T-cell (primary cell): ENCODE data around the gene PSMD12. TPM values are rescaled to one million over a fixed set of nuclear protein-coding genes. Genes with fewer than 3 reads are reported as not detected.
"Not testable (repeated sequence)": the region's sequence is repeated elsewhere in the genome, so short reads cannot be mapped to it uniquely, and the experiment has no call there.

Experiments used
- ATAC-seq, 4 experiments: fragments of 200-7000 bp in 3 of 4; fragments of 150-1000 bp in 1 of 4; cut with Tn5 transposase; replicated peaks in 1 of 4; 1 replicate in 3 of 4; 2 replicates in 1 of 4; pipeline ENCODE4 v1.10.0; 2021; ENCODE audit warnings: moderate library complexity in 3 of 4, mild to moderate bottlenecking in 2 of 4, moderate number of reproducible peaks in 1 of 4
- CTCF ChIA-PET, 2 donors: fragments of 300-600 bp; sonication (Branson Sonifier 250); formaldehyde crosslinking; loops; one replicate each; lab custom pipeline; 2022; ENCODE audit warnings: antibody characterized with exemption in 2 of 2; lab: Charles Lee
- POLR2A ChIA-PET, 2 donors: fragments of 300-600 bp; sonication (Branson Sonifier 250); formaldehyde crosslinking; loops; one replicate each; lab custom pipeline; 2022; ENCODE audit warnings: antibody characterized with exemption in 2 of 2; lab: Charles Lee
- DNase-seq, 35 experiments: peaks; one replicate each; pipeline versions ENCODE4 v3.0.0 to v3.0.0-alpha.2; 2013 to 2023
- H3K27ac ChIP-seq: one replicate; pipeline ENCODE4 v1.5.1; 2013; ENCODE audit warnings: low read length
- H3K27me3 ChIP-seq, 2 experiments: replicated peaks in 1 of 2; 1 replicate in 1 of 2; 2 replicates in 1 of 2; pipeline versions ENCODE4 v1.6.1 to v1.7.0; 2013; ENCODE audit warnings: low read length in 1 of 2, mixed read lengths in 1 of 2; ENCODE audit not compliant: control insufficient read depth in 2 of 2, insufficient read depth in 2 of 2; ENCODE audit errors: extremely low read depth in 1 of 2
- H3K36me3 ChIP-seq, 2 donors: 1 replicate in 1 of 2; 2 replicates in 1 of 2; pipeline versions ENCODE4 v1.6.1 to v1.7.0; 2013; ENCODE audit warnings: low read length in 1 of 2; ENCODE audit not compliant: control insufficient read depth in 2 of 2, insufficient read depth in 1 of 2; ENCODE audit errors: extremely low read depth in 1 of 2
- H3K4me1 ChIP-seq, 2 experiments: 1 replicate in 1 of 2; 2 replicates in 1 of 2; pipeline versions ENCODE4 v1.6.1 to v1.7.0; 2013; ENCODE audit warnings: low read length in 2 of 2, mixed read lengths in 1 of 2; ENCODE audit not compliant: insufficient read depth in 2 of 2, control insufficient read depth in 1 of 2; ENCODE audit errors: extremely low read depth in 1 of 2
- H3K4me3 ChIP-seq, 2 donors: 1 replicate in 1 of 2; 2 replicates in 1 of 2; pipeline versions ENCODE4 v1.5.1 to v1.7.0; 2013; ENCODE audit warnings: mild to moderate bottlenecking in 2 of 2, low read length in 1 of 2, moderate library complexity in 1 of 2; ENCODE audit not compliant: control insufficient read depth in 1 of 2; ENCODE audit errors: extremely low read depth in 1 of 2
- H3K9me3 ChIP-seq: 2 replicates; pipeline ENCODE4 v1.7.0; 2013
- H3K27ac Mint-ChIP-seq, 2 donors: one replicate each; pipeline ENCODE4 v1.8.0; 2020 to 2021; ENCODE audit warnings: mild to moderate bottlenecking in 2 of 2, mixed read lengths in 2 of 2
- H3K27me3 Mint-ChIP-seq, 2 donors: one replicate each; pipeline ENCODE4 v1.8.0; 2021 to 2022; ENCODE audit warnings: mixed read lengths in 2 of 2
- H3K36me3 Mint-ChIP-seq: one replicate; pipeline ENCODE4 v1.8.0; 2021; ENCODE audit warnings: mixed read lengths
- H3K4me1 Mint-ChIP-seq, 3 donors: one replicate each; pipeline ENCODE4 v1.8.0; 2020 to 2022; ENCODE audit warnings: mixed read lengths in 3 of 3, mild to moderate bottlenecking in 1 of 3
- H3K4me3 Mint-ChIP-seq, 3 donors: one replicate each; pipeline ENCODE4 v1.8.0; 2020 to 2022; ENCODE audit warnings: mild to moderate bottlenecking in 3 of 3, mixed read lengths in 3 of 3, moderate library complexity in 3 of 3
- H3K9me3 Mint-ChIP-seq, 3 donors: one replicate each; pipeline ENCODE4 v1.8.0; 2020 to 2022; ENCODE audit warnings: mixed read lengths in 3 of 3
- WGBS: methylation state at CpG from one replicate; pipeline ENCODE4 v1.1.5; 2013; ENCODE audit warnings: missing lambda C conversion rate; ENCODE audit not compliant: insufficient coverage; 5-methylcytosine and 5-hydroxymethylcytosine counted together
- total RNA-seq, 35 experiments: library from RNA in 6 of 35; stranded (reverse) in 6 of 35; fragments of 120-200 nt in 1 of 35; gene quantifications; one replicate each; pipeline versions ENCODE4 v1.2.1 to v1.2.4 and lab custom pipeline; 2013 to 2026

Gene PSMD12
- total RNA-seq, 5 donors from 2014 or later (not counting 1 experiment from before 2014, with no cell fraction given): 28.1 to 49.9 (median 37.7) TPM

- H3K36me3 ChIP-seq: peaks cover 5 to 34% of the 10 kb centered on the region in 2 donors
- H3K27me3 ChIP-seq, H3K9me3 Mint-ChIP-seq, H3K4me3 Mint-ChIP-seq, DNase-seq, H3K4me1 Mint-ChIP-seq, H3K27ac ChIP-seq, H3K27ac Mint-ChIP-seq, H3K4me3 ChIP-seq, ATAC-seq, H3K9me3 ChIP-seq, H3K4me1 ChIP-seq, H3K27me3 Mint-ChIP-seq: not testable (repeated sequence)
- H3K36me3 Mint-ChIP-seq: peaks cover 33% of the 10 kb centered on the region
- no CpG with 5 or more reads among the region's 7 CpGs for WGBS
- ChIA-PET CTCF (interaction anchor here (0.6 to 1.8 kb wide), 2 partner anchors 117 to 185 kb away, joined by 9 to 10 read pairs; no protein-coding TSS in a partner anchor), POLR2A (interaction anchor here in 1 of 2 donors (0.6 to 0.7 kb wide), 2 partner anchors 352 to 1117 kb away, joined by 3 to 4 read pairs; no protein-coding TSS in a partner anchor)
Observed at GRCh38 chr17:67338353-67338752, 28.0 kb downstream of the PSMD12 start.

GRCh38 chr17:67336859-67337258 is 29.5 kb downstream of the PSMD12 start:
- Histone ChIP-seq H3K9me3 (no peaks in the 10 kb centered on the region), H3K4me3 (no peak overlapping the region), H3K27ac (no peak overlapping the region), H3K4me1 (no peaks in the 10 kb centered on the region), H3K27me3 (no peaks in the 10 kb centered on the region), H3K36me3 (peaks cover 5 to 20% of the 10 kb centered on the region in 2 donors)
- H3K27me3 Mint-ChIP-seq: no peaks in the 10 kb centered on the region
- H3K4me1 Mint-ChIP-seq: no peaks in the 10 kb centered on the region
- H3K4me3 Mint-ChIP-seq: no peak overlapping the region
- DNase-seq (no peak), ATAC-seq (no peak)
- H3K27ac Mint-ChIP-seq: no peak overlapping the region
- ChIA-PET CTCF (interaction anchor here in 1 of 2 donors (1.8 kb wide), 1 partner anchor 116 kb away, joined by 9 read pairs; no protein-coding TSS in a partner anchor), POLR2A (no interaction called here)
- 88% methylated on average over 11 of the region's 12 CpGs for WGBS
- no peaks in the 10 kb centered on the region for H3K9me3 Mint-ChIP-seq
- H3K36me3 Mint-ChIP-seq: peaks cover 23% of the 10 kb centered on the region

GRCh38 chr17:67335245-67335835 is 31.0 kb downstream of the PSMD12 start:
- Mint-ChIP-seq H3K4me3 (no peak overlapping the region), H3K27me3 (no peaks in the 10 kb centered on the region), H3K27ac (no peak overlapping the region), H3K4me1 (no peaks in the 10 kb centered on the region), H3K9me3 (no peaks in the 10 kb centered on the region), H3K36me3 (peaks cover 12% of the 10 kb centered on the region)
- Histone ChIP-seq H3K27ac (no peak overlapping the region), H3K27me3 (no peaks in the 10 kb centered on the region), H3K9me3 (no peaks in the 10 kb centered on the region), H3K36me3 (peaks cover 0 to 5% of the 10 kb centered on the region in 2 donors), H3K4me1 (no peaks in the 10 kb centered on the region), H3K4me3 (no peak overlapping the region)
- ATAC-seq (no peak), DNase-seq (no peak)
- ChIA-PET POLR2A (interaction anchor here in 1 of 2 donors (0.7 kb wide), 1 partner anchor 161 kb away, joined by 4 read pairs; no protein-coding TSS in a partner anchor), CTCF (no interaction called here)
- 100% methylated on average over 3 of the region's 5 CpGs for WGBS

GRCh38 chr17:67332162-67332508 is 34.2 kb downstream of the PSMD12 start:
- H3K4me3 Mint-ChIP-seq, H3K36me3 Mint-ChIP-seq, H3K27ac Mint-ChIP-seq, H3K4me1 Mint-ChIP-seq, H3K36me3 ChIP-seq, H3K9me3 ChIP-seq, H3K9me3 Mint-ChIP-seq, H3K4me1 ChIP-seq, H3K27ac ChIP-seq, H3K27me3 Mint-ChIP-seq, H3K27me3 ChIP-seq, POLR2A ChIA-PET, H3K4me3 ChIP-seq, CTCF ChIA-PET, ATAC-seq, DNase-seq: not testable (repeated sequence)
- WGBS: 89% methylated on average over 1 of the region's 1 CpG

- CTCF ChIA-PET, H3K9me3 ChIP-seq, H3K9me3 Mint-ChIP-seq, H3K4me3 Mint-ChIP-seq, H3K4me1 ChIP-seq, DNase-seq, H3K36me3 ChIP-seq, H3K27me3 Mint-ChIP-seq, H3K4me1 Mint-ChIP-seq, H3K4me3 ChIP-seq, POLR2A ChIA-PET, H3K36me3 Mint-ChIP-seq, H3K27ac Mint-ChIP-seq, H3K27ac ChIP-seq, H3K27me3 ChIP-seq, ATAC-seq: not testable (repeated sequence)
- WGBS: 93% methylated on average over 6 of the region's 8 CpGs
Observed at GRCh38 chr17:67331381-67332161, 34.8 kb downstream of the PSMD12 start.

- Histone ChIP-seq H3K9me3 (no peaks in the 10 kb centered on the region), H3K27ac (no peak overlapping the region), H3K4me1 (no peaks in the 10 kb centered on the region), H3K36me3 (no peaks in the 10 kb centered on the region), H3K27me3 (no peaks in the 10 kb centered on the region), H3K4me3 (no peak overlapping the region)
- H3K27ac Mint-ChIP-seq: no peak overlapping the region
- ATAC-seq (no peak), DNase-seq (no peak)
- ChIA-PET CTCF (interaction anchor here in 1 of 2 donors (0.6 kb wide), 1 partner anchor 112 kb away, joined by 3 read pairs; no protein-coding TSS in a partner anchor), POLR2A (no interaction called here)
- H3K4me3 Mint-ChIP-seq: no peak overlapping the region
- peaks cover 0 to 3% of the 10 kb centered on the region in 2 donors for H3K27me3 Mint-ChIP-seq
- WGBS: no CpG with 5 or more reads among the region's 3 CpGs
- H3K9me3 Mint-ChIP-seq: peaks cover 0 to 4% (median 0%) of the 10 kb centered on the region in 3 donors
- H3K4me1 Mint-ChIP-seq: no peaks in the 10 kb centered on the region
- no peaks in the 10 kb centered on the region for H3K36me3 Mint-ChIP-seq
Observed at GRCh38 chr17:67328026-67328425, 38.4 kb downstream of the PSMD12 start.
